GM19240 (cell line): ENCODE results near the gene ACO1.

ENCODE experiments used
- DNase-seq: peaks from one replicate; pipeline ENCODE4 v3.0.0; 2011; ENCODE audit warnings: low spot score; ENCODE audit not compliant: insufficient read length

ACO1 gene

DNA sequence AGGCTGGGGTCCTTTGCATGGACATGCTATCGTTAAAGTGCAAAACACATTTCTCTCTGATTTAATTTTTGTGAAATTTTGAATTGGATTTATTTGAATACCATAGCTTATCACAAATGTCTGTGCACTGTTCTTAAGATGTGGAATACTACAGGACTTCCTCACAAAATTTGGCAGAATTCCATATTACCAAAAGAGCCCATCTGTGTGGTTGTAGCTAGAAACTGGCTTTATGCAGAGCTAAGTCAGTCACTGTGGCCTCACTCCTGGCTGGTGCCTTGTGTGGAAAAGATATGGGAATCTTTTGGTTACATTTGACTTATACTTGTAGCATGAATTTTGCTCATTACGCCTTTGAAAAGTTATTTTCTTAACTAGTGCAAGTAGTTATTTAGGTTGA lies 35.5 kb downstream of the ACO1 start:
- DNase-seq = no peak

DNA sequence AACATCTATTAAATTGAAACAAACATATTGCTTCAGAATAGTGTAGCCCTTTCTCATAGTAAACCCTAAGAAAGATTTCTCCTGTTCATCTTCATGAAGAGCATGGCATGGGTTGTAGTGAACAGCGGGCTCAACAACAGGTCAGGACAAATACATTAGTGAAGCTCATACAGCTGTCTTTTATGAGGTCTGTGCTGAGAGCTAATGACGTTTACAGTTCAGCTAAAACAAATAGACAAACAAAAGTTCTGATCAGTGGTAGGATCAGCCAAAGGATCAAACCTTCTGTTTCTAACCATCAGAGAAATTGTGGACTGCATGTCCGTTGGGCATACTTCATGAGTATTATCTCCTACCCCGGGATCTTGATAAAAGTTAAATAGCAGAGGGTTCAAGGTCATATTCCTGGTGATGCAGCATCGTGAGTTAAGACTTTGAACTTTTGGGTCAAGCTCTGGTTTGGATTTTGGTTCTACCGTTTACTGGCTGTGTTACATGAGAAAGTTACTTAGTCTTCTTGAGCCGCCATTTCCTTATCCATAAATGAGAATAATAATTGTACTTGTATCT lies 37.9 kb downstream of the ACO1 start:
- no peak for DNase-seq

DNA sequence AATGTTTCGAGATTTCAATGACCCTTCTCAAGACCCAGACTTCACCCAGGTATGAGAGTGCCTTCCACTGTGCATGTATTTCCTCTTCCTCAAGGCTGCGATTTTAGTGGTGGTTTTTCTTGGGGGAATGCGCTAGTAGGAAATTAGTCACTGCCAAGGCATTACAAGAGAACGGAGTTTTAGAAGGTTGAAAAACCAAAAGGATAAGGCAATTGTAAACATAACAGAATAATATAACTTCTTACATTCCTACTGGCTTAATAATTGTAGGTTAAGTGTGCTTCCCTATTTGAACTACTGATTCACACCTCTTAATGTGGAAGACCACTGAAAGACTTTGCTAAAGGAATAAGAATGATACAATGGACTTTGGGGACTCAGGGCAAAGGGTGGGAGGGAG lies 38.9 kb downstream of the ACO1 start:
- no peak for DNase-seq

- DNase-seq = no peak
Measured at GRCh38 chr9:32424616-32425015, 40.2 kb downstream of the ACO1 start.

- no peak for DNase-seq
Measured at GRCh38 chr9:32426278-32426939, 42.0 kb downstream of the ACO1 start.

GRCh38 chr9:32427111-32427873 lies 42.8 kb downstream of the ACO1 start:
- no peak for DNase-seq

GRCh38 chr9:32430720-32431119 lies 46.3 kb downstream of the ACO1 start:
- DNase-seq = no peak

GRCh38 chr9:32431196-32431595 lies 46.8 kb downstream of the ACO1 start:
- no peak for DNase-seq

DNA sequence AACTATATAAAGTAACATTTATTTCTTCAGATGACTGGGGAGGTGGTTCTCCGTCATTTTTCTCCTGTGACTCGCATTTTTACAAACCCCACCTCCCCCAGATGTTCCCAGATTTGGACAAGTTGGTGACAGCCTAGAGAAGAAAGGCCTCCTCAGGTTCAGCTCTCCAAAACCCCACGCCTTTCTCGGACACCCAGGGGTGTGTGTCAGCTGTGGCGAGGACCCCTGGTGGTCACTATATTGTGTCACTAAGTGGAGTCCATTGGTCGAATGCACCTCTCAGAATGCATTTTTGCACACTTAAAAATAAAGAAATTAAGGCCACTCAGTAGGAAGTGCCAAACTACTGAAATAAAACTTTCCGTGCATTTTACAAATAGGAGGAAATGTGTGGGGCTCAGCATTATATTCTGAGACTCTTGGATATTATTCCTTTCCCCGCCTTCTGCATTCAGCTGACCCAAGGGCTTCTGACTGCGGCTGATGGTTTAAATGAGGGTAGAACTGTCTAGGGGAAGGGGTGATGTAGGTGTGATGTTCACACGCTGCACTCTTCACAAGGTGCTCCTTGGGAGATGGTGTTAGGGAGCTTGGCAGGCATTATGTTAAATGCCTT lies 47.6 kb downstream of the ACO1 start:
- DNase-seq = peak; percentile 3

DNA sequence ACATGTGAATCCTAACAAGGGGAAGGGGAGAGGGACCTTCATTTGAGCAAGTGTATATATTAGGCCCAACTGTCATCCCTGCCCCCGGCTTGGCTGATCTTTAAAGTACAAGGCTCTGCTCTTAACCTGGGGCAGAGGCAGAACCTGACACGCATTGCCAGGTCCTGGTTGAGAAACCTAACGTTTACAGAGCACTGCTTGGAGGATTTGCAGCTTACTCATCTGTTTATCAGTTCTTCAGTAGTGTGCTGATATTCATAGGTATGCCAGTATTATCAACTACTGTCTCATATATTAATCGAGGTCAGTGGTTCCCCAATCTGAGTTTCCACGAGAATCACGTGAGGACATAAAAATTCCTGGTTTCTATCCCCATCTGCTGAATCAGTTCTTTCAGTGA lies 50.4 kb downstream of the ACO1 start:
- DNase-seq = no peak

DNA sequence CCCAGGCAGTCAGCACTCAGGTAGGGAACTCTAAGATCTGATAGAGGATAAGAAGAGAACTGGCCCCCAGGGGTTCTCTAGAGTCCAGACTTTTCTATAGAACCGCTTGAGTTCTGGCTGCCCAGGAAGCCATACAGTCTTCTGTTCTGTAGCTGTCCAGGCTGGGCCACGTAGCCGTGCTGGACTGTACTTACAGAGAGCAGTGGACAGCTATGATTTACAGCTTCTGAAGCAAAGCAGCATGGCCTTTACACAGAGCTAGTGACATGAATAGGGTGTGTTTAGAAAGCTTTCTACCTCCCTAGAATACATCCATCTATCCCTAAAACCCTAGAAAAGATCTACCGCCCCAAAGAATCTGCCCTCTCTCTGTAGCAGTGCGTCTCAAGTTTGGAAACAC lies 57.2 kb downstream of the ACO1 start:
- no peak for DNase-seq

DNA sequence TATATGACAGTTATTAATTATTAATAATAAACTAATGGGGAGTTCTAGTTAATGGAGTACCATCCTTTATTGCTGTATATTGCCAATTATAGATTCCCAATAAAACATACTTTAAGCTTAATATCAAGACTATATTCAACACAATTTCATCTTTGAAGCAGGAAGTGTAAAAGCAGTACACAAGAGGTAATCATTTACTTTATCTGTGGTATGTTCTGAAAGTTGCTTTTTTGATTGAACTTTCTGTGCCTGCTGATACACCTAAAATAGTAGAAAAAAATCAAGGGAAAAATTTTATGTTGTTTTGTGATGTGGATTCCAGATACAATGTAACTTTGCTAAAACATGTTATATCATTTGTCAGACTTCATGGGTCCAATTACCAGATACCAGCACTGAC lies 58.0 kb downstream of the ACO1 start:
- DNase-seq = no peak

GRCh38 chr9:32449969-32450368 lies 65.5 kb downstream of the ACO1 start:
- DNase-seq = no peak

DNA sequence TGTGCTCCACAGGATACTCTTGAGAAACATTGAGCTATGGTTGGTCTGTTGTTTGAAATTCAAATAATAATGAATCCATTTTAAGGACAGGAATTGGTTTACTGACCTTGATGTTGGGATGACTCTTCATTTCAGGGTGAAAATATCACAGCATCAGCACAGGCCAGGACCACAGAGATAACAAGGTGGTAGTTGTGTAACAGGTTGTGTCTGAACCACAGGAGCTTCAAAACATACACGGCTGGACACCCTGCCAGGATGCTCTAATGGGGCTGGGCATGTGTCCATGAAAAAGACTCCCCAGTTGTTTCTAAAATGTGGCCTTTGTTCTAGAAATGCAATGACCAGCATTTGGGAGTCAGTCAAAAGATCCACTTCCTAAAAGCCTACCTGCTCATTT lies 69.8 kb downstream of the ACO1 start:
- DNase-seq = no peak

GRCh38 chr9:32455738-32456137 lies 71.3 kb downstream of the ACO1 start:
- DNase-seq = no peak

GRCh38 chr9:32456564-32456963 lies 72.1 kb downstream of the ACO1 start:
- DNase-seq = no peak

DNA sequence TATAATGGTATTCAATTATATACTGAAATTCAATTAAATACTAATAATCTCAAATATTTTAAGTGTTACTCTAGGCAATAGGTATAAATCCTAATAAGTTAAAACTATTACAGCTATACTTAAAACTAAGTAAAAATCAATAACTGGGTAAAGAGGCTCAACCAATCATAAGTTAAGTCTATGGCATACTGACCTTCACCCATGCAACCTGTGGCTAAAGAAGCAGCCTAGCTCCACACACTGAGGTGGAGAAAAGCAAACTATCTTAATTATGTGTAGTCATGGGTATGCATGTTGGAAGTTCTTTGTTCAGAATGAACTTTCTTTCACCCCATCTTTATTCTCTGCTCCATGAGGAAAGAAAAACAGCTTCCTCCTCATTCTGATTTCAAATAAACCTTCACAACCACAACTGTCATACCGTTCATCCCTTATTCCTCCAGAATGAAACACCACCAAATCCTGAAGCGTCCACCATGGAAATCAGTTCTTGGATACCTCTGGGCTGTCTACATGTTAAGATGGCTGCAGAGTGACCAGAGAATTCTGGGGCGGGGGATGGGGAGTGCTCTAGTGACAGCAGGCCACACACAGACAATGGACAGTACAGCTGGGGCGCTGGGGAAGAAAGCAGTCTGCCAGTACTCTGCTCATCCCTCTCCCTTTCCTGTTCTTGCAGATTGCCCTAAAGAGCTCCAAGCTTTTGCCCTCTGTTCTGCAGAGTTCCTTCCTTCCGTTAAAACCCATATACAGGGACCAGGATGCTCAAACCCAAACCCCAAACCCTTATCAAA lies 79.3 kb downstream of the ACO1 start:
- no peak for DNase-seq

GRCh38 chr9:32468740-32469139 lies 84.3 kb downstream of the ACO1 start:
- no peak for DNase-seq

DNA sequence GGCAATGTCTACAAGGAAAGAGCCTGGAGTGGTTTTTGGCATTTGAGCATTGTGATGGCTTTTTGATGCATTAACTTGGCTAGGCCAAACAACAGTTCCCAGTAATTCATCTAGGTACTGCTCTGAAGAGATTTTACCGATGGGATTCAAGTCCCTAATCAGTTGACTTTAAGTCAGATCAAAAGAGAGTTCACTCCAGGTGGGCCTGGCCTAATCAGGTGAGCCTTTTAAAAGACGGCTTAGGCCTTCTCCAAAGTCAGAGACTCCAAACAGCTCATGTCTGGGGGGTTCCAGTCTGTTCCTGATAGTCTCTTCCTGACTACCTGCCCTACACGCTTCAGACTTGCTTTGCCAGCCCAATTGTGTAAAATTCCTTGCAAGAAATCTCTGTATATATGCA lies 87.9 kb downstream of the ACO1 start:
- no peak for DNase-seq

DNA sequence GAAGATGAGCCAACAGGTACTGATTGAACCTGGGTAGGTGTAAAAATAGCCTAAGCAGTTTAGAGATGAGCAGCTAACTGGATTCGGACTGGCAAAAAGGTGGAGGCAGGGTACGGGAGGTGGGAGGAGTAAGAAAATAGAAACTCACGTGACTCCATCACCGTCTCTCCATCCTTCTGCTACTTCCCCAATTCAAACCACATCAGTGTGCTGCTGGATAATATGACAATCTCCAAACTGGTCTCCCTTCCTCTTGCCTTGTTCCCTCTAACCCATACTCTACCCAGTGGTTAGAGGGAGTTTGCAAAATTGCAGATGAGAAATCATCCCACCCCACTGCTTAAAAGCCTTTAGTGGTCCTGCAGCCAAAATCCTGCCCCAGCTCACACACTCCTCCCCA lies 98.9 kb downstream of the ACO1 start:
- DNase-seq = no peak

- no peak for DNase-seq
Measured at GRCh38 chr9:32486839-32487562, 102.6 kb downstream of the ACO1 start.
